Keratinocyte (primary cell): ENCODE results near the gene SOX3. TPM values are rescaled to one million over a fixed set of nuclear protein-coding genes. Genes with fewer than 3 reads are reported as not detected.

Experiments
- DNase-seq: peaks from one replicate; pipeline ENCODE4 v3.0.0-alpha.2; 2011; ENCODE audit warnings: low read depth, missing footprints, low spot score
- FAIRE-seq: peaks from 2 replicates; lab custom pipeline; 2011; peaks lifted over from hg19 to GRCh38; lab: Jason Lieb, UNC
- H2AFZ ChIP-seq: 2 replicates; pipeline ENCODE4 v1.6.0; 2012; ENCODE audit warnings: low read length, control low read depth, inconsistent platforms; ENCODE audit not compliant: control insufficient read depth
- H3K27ac ChIP-seq: 2 replicates; pipeline ENCODE4 v1.5.1; 2011; ENCODE audit warnings: low read length; ENCODE audit not compliant: control insufficient read depth, insufficient read depth
- H3K27me3 ChIP-seq: 3 replicates; pipeline ENCODE4 v1.6.0; 2011; ENCODE audit warnings: low read length; ENCODE audit not compliant: control insufficient read depth, insufficient read depth; ENCODE audit errors: extremely low read depth
- H3K36me3 ChIP-seq, 2 experiments: 2 replicates in 1 of 2; 3 replicates in 1 of 2; pipeline ENCODE4 v1.5.1; 2011; ENCODE audit warnings: low read length in 2 of 2, mild to moderate bottlenecking in 1 of 2; ENCODE audit not compliant: control insufficient read depth in 2 of 2, insufficient read depth in 2 of 2; ENCODE audit errors: extremely low read depth in 1 of 2
- H3K4me1 ChIP-seq: 3 replicates; pipeline ENCODE4 v1.5.1; 2011; ENCODE audit warnings: low read length; ENCODE audit not compliant: control insufficient read depth, insufficient read depth; ENCODE audit errors: extremely low read depth
- H3K4me2 ChIP-seq: 3 replicates; pipeline ENCODE4 v1.6.0; 2011; ENCODE audit warnings: low read depth, low read length; ENCODE audit not compliant: control insufficient read depth, insufficient read depth; ENCODE audit errors: extremely low read depth
- H3K4me3 ChIP-seq, 3 experiments: fragments of 200-600 bp in 1 of 3; sonication (generic) in 1 of 3; 2 replicates in 2 of 3; 3 replicates in 1 of 3; pipeline ENCODE4 v1.5.1; 2011 to 2016; ENCODE audit warnings: low read length in 3 of 3, mild to moderate bottlenecking in 3 of 3, control low read depth in 2 of 3, inconsistent platforms in 1 of 3, low read depth in 1 of 3, mixed read lengths in 1 of 3, mixed run types in 1 of 3, moderate library complexity in 1 of 3; ENCODE audit not compliant: control insufficient read depth in 2 of 3, insufficient read depth in 2 of 3; ENCODE audit errors: extremely low read depth in 1 of 3
- H3K79me2 ChIP-seq: 2 replicates; pipeline ENCODE4 v1.6.0; 2012; ENCODE audit warnings: low read length; ENCODE audit not compliant: control insufficient read depth, insufficient read depth
- H3K9ac ChIP-seq: 3 replicates; pipeline ENCODE4 v1.6.0; 2011; ENCODE audit warnings: low read length; ENCODE audit not compliant: control insufficient read depth, insufficient read depth; ENCODE audit errors: extremely low read depth
- H3K9me1 ChIP-seq: 3 replicates; pipeline ENCODE4 v1.6.0; 2011; ENCODE audit warnings: low read length; ENCODE audit not compliant: control insufficient read depth, insufficient read depth; ENCODE audit errors: extremely low read depth
- H3K9me3 ChIP-seq: 2 replicates; pipeline ENCODE4 v1.5.1; 2012; ENCODE audit warnings: low read depth, low read length; ENCODE audit not compliant: control insufficient read depth
- H4K20me1 ChIP-seq: 3 replicates; pipeline ENCODE4 v1.6.0; 2011; ENCODE audit warnings: low read length; ENCODE audit not compliant: control insufficient read depth, insufficient read depth; ENCODE audit errors: extremely low read depth
- EZH2 ChIP-seq: IDR thresholded peaks from one replicate; pipeline ENCODE4 v1.6.1; 2012; ENCODE audit warnings: inconsistent platforms, mild to moderate bottlenecking, low read length, moderate library complexity
- dilution Hi-C: fragments of 300-500 bp; cut with MboI; formaldehyde crosslinking; loops from one replicate; pipeline ENCODE4 v1.7.0; 2020; ENCODE audit warnings: low sequenced_read_pairs; ENCODE audit not compliant: extremely low pct_ligation_motif_present
- polyA plus RNA-seq, 5 experiments: library from polyadenylated mRNA; depleted of rRNA in 3 of 5; stranded (reverse) in 3 of 5; stranded (forward) in 1 of 5; unstranded in 1 of 5; fragments of >200 nt; gene quantifications; 1 replicate in 1 of 5; 2 replicates in 3 of 5; 3 replicates in 1 of 5; pipeline versions ENCODE4 v1.2.1 to v1.2.3, GENCODE V29; 2011 to 2012; ENCODE audit warnings: missing spikeins in 2 of 5, low read depth in 1 of 5, low replicate concordance in 1 of 5
- TF ChIP-seq, protein P1 (sequence below), 3 experiments: IDR thresholded peaks in 1 of 3; conservative IDR thresholded peaks in 1 of 3; optimal IDR thresholded peaks in 1 of 3; 2 replicates in 2 of 3; 3 replicates in 1 of 3; pipeline versions ENCODE3 to v1.5.1; 2011; ENCODE audit warnings: low read length in 3 of 3, mild to moderate bottlenecking in 3 of 3, moderate library complexity in 2 of 3, control low read depth in 1 of 3, inconsistent platforms in 1 of 3; ENCODE audit not compliant: insufficient read depth in 2 of 3; ENCODE audit errors: extremely low read depth in 1 of 3

The SOX3 gene
- polyA plus RNA-seq, 1 donor (not counting 4 experiments of a cell fraction or from before 2014, with no cell fraction given) = not detected

DNA sequence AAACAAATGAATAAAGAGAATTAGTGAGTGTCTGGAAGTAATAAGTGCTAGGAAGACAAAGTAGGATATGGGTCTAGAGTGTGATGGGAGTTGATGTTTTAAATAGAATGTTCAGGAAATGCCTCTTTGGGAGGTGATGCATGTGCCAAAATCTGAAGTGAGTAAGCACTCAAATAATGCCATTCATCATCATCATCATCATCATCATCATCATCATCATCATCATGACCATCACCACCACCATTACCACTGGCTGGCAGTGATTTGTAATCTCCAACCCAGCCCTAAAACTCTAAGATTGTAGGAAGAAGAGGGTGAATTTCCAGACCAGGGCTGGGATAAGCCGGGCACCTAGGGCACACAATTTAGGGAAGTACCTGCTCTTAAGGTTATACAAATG, 9.7 kb upstream of the SOX3 start:
- DNase-seq (no peak), FAIRE-seq (no peak)
- TF ChIP-seq, protein P1, sequence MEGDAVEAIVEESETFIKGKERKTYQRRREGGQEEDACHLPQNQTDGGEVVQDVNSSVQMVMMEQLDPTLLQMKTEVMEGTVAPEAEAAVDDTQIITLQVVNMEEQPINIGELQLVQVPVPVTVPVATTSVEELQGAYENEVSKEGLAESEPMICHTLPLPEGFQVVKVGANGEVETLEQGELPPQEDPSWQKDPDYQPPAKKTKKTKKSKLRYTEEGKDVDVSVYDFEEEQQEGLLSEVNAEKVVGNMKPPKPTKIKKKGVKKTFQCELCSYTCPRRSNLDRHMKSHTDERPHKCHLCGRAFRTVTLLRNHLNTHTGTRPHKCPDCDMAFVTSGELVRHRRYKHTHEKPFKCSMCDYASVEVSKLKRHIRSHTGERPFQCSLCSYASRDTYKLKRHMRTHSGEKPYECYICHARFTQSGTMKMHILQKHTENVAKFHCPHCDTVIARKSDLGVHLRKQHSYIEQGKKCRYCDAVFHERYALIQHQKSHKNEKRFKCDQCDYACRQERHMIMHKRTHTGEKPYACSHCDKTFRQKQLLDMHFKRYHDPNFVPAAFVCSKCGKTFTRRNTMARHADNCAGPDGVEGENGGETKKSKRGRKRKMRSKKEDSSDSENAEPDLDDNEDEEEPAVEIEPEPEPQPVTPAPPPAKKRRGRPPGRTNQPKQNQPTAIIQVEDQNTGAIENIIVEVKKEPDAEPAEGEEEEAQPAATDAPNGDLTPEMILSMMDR (optimal IDR thresholded peaks at IDR 0.05 in 1 of 3, IDR thresholded peaks at IDR 0.05 in 1 of 3, conservative IDR thresholded peaks at IDR 0.05 in 1 of 3; ENCODE audit: extremely low read depth in 1 of 3, insufficient read depth in 2 of 3, low read length in 3 of 3) = no peak
- TF ChIP-seq EZH2 = no peak
- H3K36me3 ChIP-seq = no peaks in the 10 kb centered on the region
- H4K20me1 ChIP-seq = no peaks in the 10 kb centered on the region
- no peaks in the 10 kb centered on the region for H3K4me1 ChIP-seq
- dilution Hi-C loops = no loop called here
- no peak overlapping the region for H3K27ac ChIP-seq
- no peak overlapping the region for H3K4me2 ChIP-seq
- H3K4me3 ChIP-seq = no peak overlapping the region
- H3K27me3 ChIP-seq = peaks cover 19% of the 10 kb centered on the region
- H3K9ac ChIP-seq = no peak overlapping the region
- no peaks in the 10 kb centered on the region for H3K9me3 ChIP-seq
- H3K79me2 ChIP-seq = no peaks in the 10 kb centered on the region
- no peaks in the 10 kb centered on the region for H3K9me1 ChIP-seq
- H2AFZ ChIP-seq = no peak overlapping the region

DNA sequence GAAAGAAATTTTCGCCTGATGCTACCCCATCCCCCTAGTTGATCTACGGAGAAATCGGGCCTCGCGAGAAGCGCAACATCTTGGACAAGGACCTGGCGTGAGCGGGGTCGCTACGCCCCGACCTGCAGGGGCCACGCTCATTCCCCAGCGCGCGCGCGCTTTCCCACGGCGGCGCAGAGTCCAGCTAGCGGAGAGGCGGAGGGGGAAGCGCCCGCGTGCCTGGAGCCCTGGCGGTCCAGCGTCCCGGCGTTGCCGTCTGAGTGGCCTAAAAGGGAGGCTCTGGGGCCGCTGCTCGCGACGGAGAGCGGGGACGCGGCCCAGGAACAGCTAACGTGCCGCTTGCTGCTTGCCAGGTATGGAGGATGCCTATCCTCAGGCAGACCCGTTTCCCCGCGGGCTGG, 6.0 kb upstream of the SOX3 start:
- H3K27ac ChIP-seq = no peak overlapping the region
- no peaks in the 10 kb centered on the region for H3K79me2 ChIP-seq
- DNase-seq = no peak
- H3K9me1 ChIP-seq = no peaks in the 10 kb centered on the region
- no peak overlapping the region for H2AFZ ChIP-seq
- H3K4me3 ChIP-seq = no peak overlapping the region
- no peaks in the 10 kb centered on the region for H3K9me3 ChIP-seq
- no peak overlapping the region for H3K9ac ChIP-seq
- no peaks in the 10 kb centered on the region for H4K20me1 ChIP-seq
- no peaks in the 10 kb centered on the region for H3K36me3 ChIP-seq
- TF ChIP-seq, protein P1 (optimal IDR thresholded peaks at IDR 0.05 in 1 of 3, IDR thresholded peaks at IDR 0.05 in 1 of 3, conservative IDR thresholded peaks at IDR 0.05 in 1 of 3; ENCODE audit: extremely low read depth in 1 of 3, insufficient read depth in 2 of 3, low read length in 3 of 3) = no peak
- TF ChIP-seq EZH2 = no peak
- no peak for FAIRE-seq
- H3K4me1 ChIP-seq = no peaks in the 10 kb centered on the region
- H3K4me2 ChIP-seq = no peak overlapping the region
- H3K27me3 ChIP-seq = peaks cover 55% of the 10 kb centered on the region
- dilution Hi-C loops = no loop called here
